Measurements from ENCODE around the gene SERPINE2.
"Not testable (repeated sequence)": the region's sequence is repeated elsewhere in the genome, so short reads cannot be mapped to it uniquely, and the experiment has no call there.

The SERPINE2 gene

DNA sequence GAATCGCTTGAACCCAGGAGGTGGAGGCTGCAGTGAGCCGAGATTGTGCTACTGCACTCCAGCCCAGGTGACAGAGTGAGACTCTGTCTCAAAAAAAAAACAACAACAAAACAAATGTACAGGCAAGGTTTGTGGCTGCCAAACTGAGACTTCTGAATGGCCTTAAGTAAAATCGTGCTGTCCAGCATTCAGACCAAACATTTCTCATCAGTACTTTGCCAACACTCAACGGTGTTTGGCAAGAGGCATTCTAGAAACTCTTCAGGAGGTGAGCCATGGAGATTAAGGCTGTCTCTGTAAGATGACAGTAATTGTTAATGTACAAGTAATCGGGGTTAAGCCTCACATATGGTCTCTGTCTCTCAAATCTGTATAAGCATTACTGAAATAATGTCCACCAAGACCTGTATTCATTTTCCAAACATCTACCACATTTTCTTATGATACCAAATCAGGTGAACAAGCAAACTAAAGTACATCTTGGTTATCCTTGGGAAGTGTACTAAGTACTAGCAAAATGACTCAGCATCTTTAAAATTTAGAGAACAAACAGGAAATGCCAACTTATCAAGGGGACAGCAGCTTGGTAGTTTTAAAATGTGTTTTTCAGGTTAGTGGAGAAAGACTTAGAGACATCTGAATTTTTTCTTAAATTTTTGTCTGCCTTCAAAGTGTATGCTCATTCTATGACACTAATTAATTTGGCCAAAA is 29.3 kb downstream of the SERPINE2 start:
- no peak for DNase-seq

DNA sequence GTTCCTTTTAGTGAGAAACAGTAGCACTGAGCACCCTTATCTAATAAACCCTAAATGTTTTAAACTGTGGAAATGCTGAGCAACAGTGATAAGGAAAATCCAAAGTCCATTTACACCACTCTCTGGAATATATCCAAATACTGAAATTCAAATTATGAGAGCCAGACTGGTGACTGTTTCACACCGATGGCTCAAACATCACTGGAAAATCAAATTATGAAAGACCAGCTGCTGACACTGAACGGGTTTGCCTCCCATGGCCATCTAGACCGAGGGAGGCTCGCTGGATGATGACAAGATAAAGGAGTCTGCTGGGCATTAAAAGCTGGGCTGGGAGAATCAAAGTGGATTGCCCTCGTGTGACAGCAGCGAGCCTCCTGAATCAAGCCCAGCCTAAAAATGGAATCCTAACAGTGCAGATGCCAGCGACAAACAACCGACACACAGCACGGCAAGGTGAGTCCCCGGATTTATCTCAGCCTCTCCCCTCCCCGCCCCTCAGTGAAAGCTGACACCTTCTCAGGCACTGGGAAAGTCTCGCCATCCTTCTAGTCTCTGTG is 30.3 kb downstream of the SERPINE2 start:
- DNase-seq: no peak

DNA sequence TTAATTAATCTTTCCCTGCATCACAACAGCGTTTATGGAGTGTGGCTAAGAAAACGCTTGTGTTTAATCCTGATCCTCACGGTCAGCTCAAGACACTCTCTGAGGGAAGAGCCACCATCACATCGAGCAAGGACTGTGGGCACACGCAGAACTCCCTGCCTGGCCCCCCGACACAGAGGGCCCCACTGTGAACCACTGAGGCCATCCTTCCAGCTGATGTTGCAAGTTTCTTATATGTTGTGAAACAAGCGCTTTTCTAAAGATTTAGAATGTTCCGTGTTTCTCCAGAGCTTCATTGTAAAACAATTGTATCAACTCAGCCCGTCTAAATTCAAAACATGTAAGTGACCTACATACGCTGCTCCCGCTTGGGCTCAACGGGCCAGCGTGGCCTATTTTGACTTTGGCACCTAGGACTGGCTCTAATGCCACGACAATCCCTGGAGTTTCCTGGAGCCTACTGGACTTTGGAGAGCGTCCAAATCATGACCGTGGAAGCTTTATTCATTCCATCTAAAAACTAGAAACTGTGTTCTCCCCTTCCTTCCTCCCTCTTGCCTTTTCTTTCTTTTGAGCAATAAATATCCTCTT is 34.9 kb downstream of the SERPINE2 start:
- DNase-seq: no peak

DNA sequence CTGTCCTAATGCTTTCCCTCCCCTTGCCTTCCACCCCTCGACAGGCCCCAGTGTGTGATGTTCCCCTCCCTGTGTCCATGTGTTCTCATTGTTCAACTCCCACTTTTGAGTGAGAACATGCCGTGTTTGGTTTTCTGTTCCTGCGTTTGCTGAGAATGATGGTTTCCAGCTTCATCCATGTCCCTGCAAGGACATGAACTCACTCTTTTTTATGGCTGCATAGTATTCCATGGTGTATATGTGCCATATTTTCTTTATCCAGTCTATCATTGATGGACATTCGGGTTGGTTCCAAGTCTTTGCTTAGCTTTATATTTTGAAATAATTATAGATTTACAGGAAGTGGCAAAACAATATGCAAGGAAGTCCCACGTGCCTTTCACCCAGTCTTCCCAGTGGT is 38.4 kb downstream of the SERPINE2 start:
- not testable (repeated sequence) for DNase-seq

DNA sequence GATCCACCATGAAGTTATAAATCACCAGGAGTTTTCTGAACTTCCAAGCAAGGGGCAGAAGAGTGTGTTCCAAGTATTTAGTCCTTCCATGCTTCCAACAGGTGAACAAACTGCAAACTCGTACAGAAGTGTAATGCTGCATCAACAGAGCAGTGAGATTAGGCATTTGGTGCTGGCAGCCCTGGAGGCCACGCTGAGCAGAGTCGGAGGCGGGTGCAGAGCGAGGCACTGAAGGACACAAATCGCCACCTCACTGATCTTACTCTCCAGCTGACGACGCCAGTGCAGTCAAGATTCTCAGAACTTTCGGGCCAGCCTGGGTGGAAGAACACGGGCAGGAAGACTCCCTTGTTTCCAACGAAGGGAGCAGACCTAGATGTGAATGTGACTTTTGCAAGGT is 39.2 kb downstream of the SERPINE2 start:
- no peak for DNase-seq

DNA sequence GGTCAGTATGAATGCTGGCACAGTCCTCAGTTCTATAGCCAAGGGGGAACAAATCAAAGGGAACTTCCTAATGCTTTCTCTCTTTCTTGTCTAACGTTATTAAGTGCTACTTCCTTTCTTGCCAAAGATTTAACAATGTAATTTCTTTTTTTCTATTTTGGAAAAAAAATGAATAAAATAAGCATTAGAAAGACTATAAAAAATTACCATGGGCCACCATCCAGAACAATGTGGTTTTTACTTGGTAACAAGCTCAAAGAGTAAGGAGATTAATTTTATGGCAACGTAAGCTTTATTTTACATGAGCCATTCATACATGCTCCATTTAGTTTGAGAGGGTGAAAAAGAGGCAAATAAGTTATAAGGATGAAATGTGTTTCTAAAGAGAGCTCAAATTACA is 40.1 kb downstream of the SERPINE2 start:
- DNase-seq: no peak

DNA sequence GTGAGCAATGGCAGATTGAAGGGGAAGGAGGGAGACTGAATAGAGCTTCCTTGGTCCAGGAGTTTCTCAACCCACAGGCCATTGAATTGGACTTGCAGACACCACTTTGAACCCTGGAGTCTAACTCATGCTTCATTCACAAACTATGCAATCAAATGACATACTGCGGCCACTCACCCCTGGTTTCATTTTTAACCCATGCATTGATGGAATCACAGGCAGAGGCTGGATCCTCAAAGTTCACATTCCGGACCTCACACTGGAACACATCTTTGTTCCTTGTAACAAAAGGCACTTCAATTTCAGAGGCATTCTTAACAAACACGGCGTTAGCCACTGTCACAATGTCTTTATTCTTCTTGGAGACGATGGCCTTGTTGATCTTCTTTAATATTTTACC is 41.1 kb downstream of the SERPINE2 start:
- DNase-seq: no peak

DNA sequence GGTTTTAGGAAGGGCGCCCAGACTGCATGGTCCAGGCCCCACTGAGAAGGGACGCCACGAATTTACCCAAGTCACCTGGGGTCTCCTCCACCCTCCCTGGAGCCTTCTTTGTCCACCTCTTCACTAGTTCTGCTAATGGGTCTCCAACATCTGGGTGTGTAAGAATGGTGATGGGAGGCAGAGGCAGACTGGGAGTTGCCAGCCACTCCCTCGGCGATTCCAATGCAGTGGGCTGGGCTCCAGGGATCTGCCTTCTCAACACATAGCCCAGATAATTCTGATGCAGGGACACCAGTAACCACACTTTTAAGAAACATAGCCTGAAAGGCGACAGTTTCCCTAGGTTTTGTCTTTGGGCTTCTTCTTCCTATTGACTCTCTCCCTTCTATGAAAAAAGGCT is 42.7 kb downstream of the SERPINE2 start:
- no peak for DNase-seq

DNA sequence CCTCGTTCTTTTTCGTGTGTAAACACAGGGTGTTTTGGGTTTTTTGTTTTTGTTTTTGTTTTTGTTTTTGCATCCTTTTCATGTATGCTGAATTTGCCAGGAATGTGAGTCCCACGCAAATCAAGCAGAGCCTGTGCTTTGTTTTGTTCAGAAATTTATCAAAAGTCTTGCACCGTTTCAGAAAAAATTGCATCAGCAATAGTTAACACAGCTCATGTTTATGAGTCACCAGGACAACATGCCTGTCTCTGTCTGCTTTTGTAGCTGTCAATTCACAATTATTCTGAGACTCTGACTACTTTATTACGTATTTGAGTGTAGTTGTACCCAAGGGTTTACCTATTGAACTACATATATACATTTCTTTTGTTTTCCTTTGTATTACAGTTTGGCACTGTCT is 43.5 kb downstream of the SERPINE2 start:
- DNase-seq: no peak

DNA sequence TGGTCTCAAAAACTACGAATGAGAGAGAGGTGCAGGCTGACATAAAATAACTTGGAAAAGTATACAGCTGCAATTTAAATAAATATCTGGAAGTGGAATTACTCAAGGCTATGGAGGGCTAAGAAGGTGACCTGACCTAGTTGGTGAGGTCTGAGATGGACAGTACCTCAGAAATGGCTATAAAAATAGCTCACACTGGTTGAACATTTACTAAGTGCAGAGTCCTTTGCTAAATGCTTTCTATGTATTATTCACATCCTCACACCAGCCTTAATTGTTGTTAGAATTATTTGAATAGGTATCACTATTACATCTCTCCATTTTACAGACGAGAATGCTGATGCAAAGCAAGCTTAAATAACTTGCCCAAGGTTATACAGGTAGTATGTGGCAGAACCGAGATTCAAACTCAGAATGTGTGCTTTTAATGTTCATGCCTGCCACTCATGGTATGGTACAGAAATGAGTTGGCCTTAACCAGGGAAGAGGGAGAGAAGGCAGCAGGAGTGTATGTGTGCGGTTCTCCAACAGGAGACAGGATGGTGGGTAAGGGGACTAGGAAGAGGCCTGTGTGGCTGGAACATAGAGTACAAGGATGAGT is 44.4 kb downstream of the SERPINE2 start:
- DNase-seq: no peak

DNA sequence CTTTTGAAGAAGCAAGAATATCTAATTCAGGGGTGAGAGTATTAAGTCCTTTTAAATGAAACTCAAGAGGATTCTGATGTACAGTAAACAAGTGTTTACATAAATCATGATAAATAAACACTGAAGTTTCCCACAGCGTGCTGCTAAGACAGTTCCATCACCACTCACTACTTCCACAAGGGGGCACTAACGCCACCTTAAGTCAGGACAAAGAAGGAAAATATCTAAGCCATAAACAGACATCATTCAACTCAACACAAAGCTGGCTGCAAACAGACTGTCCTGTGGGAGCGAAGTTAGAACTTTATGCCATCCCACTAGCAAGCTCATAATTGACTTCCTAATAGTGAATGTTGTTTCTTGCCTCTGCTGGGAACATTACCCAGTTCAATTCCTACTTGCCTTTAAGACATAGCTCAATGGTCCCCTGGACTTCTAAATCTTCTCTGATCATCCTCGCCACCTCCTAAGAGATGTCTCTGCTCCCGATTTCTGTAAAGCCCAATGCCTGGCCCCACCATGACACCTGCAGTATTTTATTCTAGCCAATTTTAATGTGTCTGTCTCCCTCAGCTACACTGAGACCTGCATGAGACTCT is 45.4 kb downstream of the SERPINE2 start:
- DNase-seq: peak; percentile 52

DNA sequence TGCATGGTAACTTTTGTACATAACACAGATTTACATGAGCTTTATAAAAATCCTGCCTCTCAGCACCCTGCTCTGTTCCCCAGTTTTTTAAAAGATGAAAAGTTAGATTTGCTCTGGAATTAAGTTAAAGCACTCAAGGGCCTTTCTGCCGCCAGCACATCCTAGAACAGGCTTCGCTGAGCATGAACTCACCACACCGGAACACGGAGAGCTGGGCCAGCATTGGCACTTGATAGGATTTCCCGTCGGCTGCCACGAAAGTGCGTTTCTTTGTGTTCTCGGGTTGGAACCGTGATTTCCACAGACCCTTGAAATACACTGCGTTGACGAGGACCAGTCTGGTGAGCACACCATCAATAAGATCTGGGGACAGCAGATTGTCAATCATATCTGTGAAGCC is 47.5 kb downstream of the SERPINE2 start:
- no peak for DNase-seq

DNA sequence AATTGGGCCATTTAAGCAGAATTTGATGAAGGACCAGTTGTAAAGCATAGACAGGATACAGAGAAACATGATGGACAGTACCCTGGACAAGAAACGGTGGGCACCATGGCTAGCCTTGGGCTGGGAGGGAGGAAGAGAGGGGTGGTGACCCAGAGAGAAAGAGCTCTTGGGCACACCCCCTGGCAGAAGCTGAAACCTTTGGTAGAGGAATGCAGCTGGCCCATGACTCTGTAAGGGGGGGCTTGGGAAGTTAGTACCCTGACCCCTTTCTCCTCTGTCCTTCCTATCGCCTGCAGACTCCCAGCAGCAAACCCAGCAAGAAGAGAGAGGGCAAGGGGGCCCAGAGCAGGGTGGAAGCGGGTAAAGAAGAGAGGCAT is 49.2 kb downstream of the SERPINE2 start:
- no peak for DNase-seq

DNA sequence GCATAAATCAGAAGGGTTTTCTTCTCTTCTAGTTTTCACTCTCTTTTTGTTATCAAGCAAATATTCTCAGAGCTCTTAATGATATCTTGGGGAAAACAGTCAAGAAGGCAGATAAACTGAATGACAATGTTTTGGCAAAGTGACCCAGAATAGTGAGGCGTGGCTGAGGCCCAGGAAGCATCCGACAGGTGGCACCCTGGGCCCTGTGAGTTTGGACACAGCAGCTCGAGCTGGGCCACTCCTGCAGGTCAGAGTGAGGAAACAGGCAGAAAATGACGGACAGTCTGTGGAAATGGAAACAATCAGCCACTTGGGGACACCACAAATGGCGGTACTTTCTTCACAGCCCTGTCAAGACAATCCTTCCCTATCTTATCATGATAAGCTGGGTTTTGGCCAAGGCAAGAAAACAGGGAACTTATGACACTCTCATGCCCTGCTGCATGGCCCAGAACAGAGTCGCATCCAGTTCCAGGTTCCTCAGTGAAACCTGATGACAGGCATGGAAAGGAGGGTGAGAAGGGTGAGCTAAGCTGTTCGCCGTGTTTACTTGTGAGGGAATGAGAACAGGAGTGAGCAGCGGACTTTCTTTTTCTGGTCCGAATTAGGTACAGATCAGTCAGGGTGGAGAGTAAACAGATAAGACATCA is 49.8 kb downstream of the SERPINE2 start:
- DNase-seq: no peak

DNA sequence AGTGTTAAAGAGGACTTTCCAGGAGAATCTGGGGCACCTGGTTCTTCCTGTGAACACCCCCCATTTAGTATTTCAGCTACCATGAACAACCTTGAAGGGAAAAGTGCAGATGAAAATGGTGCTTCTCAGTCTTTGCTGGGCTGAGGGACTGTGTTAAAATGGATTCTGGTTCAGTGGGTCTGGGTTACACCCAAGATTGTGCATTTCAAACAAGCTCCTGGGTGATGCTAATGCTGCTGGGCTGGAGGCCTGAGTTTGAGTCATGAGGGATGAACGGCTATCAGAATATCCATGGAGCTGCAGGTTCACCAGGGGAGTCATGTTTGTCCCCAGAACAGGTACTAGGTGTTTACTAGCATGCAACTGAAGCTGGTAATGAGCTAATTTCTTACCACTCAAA is 57.8 kb downstream of the SERPINE2 start:
- DNase-seq: no peak

DNA sequence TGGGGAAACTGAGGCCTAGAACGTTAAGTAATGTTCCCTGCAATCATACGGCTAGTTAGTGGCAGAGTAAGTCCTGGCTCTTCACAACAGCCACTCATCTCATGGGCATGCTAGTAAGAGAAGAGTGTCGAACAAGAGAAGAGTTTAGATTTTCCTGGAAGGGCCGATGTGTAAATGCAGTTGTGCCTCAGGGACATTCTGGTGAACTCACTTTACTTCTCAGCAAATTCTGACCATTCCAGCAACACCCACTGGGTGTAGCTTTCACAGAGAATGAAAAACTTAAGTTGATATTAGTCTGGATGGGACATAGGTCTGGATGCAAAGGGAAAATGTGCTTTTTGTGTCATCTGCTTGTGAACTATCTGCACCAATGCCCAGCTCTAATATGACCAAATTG is 58.3 kb downstream of the SERPINE2 start:
- no peak for DNase-seq

DNA sequence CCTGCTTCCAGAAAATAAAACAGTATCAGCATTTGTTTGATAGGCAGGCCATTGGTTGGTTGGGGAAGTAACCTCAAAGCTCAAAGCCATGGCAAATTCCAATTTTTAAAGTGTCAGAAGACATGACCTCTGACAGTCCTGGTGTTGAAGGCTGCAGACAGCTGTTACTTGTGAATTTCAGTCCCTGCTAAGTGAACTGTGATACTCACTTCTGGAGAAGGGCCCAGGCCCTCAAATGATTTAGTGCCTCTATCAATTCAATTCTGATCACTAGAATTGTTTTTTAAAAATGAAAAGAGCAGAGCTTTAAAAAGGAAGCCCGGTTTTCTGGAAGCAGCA is 58.7 kb downstream of the SERPINE2 start:
- no peak for DNase-seq

DNA sequence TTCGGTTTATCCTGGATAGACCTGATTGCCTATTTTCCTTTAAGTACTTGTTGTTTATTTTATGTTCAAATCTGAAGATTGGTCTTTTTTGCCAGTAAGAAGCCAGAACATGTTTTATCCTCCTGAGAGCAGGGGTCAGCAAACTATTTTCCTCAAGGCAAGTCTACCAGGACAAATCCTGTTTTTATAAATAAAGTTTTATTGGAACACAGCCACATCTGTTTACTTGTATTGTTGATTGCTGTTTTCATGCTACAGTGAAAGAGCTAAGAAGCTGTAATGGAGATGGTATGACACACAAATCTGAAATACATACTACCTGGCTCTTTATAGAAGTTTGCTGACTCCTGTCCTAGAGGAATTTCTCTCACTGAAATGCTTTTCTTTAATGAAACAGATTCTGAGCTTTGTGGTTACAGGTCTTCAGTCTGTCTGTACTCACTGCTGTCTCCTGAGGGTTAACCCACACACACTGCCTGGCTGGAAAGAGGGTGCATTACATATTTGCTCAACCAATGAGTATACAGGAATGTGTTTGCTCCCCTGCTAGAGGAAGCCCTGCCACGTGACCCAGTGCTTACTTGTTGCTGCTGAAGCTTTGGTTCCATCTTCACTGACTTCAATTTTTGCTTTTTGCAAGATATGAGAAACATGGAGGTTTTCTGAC is 59.2 kb downstream of the SERPINE2 start:
- no peak for DNase-seq

DNA sequence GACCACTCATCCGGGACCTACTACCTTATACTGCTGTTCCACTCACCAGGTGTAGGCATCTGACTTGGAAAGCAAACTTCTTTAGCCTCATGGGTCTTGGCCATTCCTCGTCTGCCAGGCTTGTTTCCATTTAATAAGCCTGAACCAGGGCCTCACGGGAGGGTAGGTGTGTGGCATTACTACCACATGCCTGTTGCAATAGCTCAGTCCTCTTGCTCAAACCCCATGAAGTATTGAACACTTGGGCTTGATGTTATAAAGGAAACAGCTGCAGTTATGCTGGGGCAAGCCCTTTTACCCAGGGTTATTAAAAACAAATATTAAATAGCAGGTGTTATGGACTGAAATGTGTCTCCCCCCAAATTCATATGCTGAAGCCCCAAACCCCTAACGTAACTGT is 60.6 kb downstream of the SERPINE2 start:
- DNase-seq: no peak

DNA sequence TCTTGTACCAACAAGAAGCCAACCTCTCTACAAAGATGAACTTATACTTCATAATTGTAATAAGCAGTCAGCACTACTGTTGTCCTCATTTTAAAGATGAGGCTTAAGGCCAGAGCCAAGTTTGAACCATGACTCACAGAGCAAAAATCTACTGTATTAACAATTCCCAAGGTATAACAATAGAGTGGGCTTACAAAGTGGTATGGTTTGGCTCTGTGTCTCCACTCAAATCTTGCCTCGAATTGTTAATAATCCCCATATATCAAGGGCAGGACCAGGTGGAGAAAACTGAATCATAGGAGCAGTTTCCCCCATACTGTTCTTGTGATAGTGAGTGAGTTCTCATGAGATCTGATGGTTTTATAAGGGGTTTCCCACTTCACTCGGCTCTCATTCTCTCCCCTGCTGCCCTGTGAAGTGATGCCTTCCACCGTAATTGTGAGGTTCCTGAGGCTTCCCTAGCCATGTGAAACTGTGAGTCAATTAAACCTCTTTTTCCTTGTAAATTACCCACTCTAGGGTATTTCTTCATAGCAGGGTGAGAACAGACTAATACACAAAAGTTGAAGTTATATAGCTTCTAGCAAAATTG is 62.4 kb downstream of the SERPINE2 start:
- no peak for DNase-seq

DNA sequence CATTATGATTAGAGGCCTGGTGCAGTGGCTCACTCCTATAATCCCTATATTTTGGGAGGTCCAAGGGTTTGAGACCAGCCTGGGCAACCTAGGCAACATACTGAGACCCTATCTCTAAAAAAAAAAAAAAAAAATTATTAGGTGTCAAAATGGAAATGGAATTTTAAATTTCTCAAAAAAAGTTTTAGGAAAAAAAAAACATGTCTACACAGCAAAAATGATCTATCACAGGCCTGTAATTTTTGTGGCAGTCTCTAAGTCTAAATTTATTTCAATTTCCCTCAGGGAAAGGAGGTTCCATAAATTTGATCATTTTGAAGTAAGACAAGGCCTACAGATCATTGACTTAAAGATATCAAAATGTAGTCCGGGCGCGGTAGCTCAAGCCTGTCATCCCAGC is 65.5 kb downstream of the SERPINE2 start:
- DNase-seq: no peak

DNA sequence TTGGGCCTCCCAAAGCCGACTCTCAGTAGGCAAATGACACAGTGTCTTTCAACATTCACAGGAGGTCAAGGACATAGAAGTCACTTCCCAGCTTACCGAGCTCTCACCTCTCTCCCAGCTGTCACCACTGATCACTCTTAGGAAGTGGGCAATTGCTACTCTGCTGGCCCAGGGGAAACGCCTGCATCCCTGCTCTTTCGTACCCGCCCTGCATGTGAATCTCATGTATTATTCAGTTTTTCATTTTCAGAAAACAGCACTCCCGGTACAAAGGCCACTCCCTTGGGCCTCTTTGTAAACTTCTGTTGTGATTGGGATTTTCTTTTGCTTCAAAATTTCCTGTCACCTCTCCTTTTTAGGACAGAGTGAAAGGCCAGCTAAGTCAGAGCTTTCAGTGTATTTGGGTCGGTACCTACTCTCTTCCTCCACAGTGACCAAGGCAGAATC is 66.4 kb downstream of the SERPINE2 start:
- DNase-seq: no peak

DNA sequence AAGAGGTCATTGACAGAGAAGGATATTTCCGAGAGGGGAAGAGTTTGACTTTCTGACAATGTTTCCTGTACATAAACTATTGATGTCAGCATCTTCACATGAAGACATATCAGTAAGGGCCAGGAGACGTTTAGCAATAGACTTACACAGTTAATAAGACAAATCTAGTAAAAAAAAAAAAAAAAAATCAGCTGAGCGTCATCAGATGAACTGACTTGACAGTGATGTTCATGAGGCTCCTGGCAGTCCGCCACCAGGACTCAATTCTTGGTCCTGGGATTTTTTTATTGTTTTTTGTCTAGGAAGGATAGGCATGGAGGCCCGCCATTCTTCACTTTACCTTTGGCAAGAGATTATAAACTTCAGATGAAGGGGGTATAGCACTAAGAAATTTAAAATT is 67.4 kb downstream of the SERPINE2 start:
- no peak for DNase-seq
